ENCODE measurements around the gene RPL31. TPM values are rescaled to one million over a fixed set of nuclear protein-coding genes. Genes with fewer than 3 reads are reported as not detected.

RPL31 gene
- total and polyA plus RNA-seq, 2 donors (not counting 1 experiment from before 2014, with no cell fraction given), result 1,159 to 2,636 TPM

DNA sequence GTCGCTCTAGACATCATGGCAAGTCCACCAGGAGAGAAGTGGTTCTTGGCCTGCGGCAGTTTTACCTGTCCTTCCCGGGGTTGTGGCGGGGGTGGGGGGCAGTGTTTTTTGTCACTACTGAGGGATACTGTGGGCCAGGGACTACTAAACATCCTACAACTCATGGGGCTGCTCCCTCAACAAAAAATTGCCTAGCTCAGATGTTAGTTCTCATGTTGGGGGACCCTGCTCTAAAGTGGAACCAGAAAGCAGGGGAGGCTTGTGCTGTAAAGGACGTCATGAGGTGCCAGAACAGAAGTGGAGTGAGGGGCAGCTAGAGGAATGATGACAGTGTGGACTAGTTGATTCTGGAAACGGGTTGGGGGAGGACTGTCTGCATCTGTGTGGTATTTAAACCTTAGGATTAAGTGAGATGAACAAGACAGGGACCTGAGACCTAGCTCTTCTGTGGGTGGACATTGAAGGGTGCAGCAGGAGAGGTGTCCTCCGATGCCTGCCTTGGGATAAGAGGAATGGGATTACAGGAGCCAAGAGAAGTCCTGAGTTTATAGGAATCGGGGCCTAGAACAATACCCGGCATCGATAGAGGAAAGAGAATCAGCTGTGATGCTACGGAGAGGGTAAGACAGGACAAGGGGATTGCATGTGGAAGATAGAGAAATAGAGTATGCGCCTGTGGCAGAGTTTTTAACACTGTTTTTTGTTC, 2.7 kb downstream of the RPL31 start:
- H3K27me3 ChIP-seq (ENCODE audit: control insufficient read depth, insufficient read depth, low read length), result no peaks in the 10 kb centered on the region
- no peaks in the 10 kb centered on the region for H4K20me1 ChIP-seq (ENCODE audit: control insufficient read depth, extremely low read depth, insufficient read depth, low read length)
- peak overlapping the region; percentile 7 for H3K4me2 ChIP-seq (ENCODE audit: extremely low read depth, insufficient read depth, low read length)
- H3K79me2 ChIP-seq (ENCODE audit: control insufficient read depth, insufficient read depth, low read length), result peaks cover 37% of the 10 kb centered on the region
- TF ChIP-seq, protein P1, sequence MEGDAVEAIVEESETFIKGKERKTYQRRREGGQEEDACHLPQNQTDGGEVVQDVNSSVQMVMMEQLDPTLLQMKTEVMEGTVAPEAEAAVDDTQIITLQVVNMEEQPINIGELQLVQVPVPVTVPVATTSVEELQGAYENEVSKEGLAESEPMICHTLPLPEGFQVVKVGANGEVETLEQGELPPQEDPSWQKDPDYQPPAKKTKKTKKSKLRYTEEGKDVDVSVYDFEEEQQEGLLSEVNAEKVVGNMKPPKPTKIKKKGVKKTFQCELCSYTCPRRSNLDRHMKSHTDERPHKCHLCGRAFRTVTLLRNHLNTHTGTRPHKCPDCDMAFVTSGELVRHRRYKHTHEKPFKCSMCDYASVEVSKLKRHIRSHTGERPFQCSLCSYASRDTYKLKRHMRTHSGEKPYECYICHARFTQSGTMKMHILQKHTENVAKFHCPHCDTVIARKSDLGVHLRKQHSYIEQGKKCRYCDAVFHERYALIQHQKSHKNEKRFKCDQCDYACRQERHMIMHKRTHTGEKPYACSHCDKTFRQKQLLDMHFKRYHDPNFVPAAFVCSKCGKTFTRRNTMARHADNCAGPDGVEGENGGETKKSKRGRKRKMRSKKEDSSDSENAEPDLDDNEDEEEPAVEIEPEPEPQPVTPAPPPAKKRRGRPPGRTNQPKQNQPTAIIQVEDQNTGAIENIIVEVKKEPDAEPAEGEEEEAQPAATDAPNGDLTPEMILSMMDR (conservative IDR thresholded peaks at IDR 0.05 in 1 of 2, IDR thresholded peaks at IDR 0.05 in 1 of 2; ENCODE audit: low read depth in 1 of 2, low read length in 2 of 2), result no peak
- TF ChIP-seq EZH2 (IDR thresholded peaks at IDR 0.05; ENCODE audit: low read length, missing control alignments), result no peak
- H3K9ac ChIP-seq (ENCODE audit: insufficient read depth, low read length), result no peak overlapping the region
- peaks cover 12% of the 10 kb centered on the region for H3K4me1 ChIP-seq (ENCODE audit: control insufficient read depth, extremely low read depth, insufficient read depth, low read length)
- H3K4me3 ChIP-seq (replicated peaks in 1 of 4; ENCODE audit: control extremely low read depth in 1 of 4, insufficient read depth in 1 of 4, low read depth in 3 of 4, low read length in 4 of 4), result peak overlapping the region in 2 of 4 experiments; percentile 91 to 98
- no peak overlapping the region for H2AFZ ChIP-seq (ENCODE audit: low read length)
- H3K27ac ChIP-seq (ENCODE audit: insufficient read depth, low read length), result no peak overlapping the region
- H3K9me3 ChIP-seq (ENCODE audit: control insufficient read depth, insufficient read depth, low read depth, low read length), result no peaks in the 10 kb centered on the region
- no peak for DNase-seq (ENCODE audit: low read depth in 2 of 2)
- peaks cover 14% of the 10 kb centered on the region for H3K36me3 ChIP-seq (ENCODE audit: control insufficient read depth, insufficient read depth, low read length)

DNA sequence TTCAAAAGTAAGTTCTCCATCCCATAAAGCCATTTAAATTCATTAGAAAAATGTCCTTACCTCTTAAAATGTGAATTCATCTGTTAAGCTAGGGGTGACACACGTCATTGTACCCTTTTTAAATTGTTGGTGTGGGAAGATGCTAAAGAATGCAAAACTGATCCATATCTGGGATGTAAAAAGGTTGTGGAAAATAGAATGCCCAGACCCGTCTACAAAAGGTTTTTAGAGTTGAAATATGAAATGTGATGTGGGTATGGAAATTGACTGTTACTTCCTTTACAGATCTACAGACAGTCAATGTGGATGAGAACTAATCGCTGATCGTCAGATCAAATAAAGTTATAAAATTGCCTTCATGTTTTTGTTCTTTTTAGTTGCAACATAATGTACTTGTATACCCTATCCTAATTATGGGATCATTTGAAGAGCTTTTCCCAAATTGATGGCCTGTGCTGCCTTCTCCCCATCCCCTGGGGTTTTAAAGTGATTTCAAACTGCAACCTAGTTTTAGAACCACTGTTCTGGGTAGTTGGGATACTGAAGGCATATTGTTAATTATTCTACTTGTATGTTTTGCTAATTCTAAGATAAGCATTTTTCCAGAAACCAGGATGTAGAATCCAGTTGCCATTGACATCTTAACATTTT, 4.1 kb downstream of the RPL31 start:
- H3K4me1 ChIP-seq (ENCODE audit: control insufficient read depth, extremely low read depth, insufficient read depth, low read length), result peaks cover 12% of the 10 kb centered on the region
- H4K20me1 ChIP-seq (ENCODE audit: control insufficient read depth, extremely low read depth, insufficient read depth, low read length), result no peaks in the 10 kb centered on the region
- H3K9ac ChIP-seq (ENCODE audit: insufficient read depth, low read length), result no peak overlapping the region
- peaks cover 37% of the 10 kb centered on the region for H3K79me2 ChIP-seq (ENCODE audit: control insufficient read depth, insufficient read depth, low read length)
- H3K4me2 ChIP-seq (ENCODE audit: extremely low read depth, insufficient read depth, low read length), result no peak overlapping the region
- H3K4me3 ChIP-seq (replicated peaks in 1 of 4; ENCODE audit: control extremely low read depth in 1 of 4, insufficient read depth in 1 of 4, low read depth in 3 of 4, low read length in 4 of 4), result no peak overlapping the region
- no peaks in the 10 kb centered on the region for H3K27me3 ChIP-seq (ENCODE audit: control insufficient read depth, insufficient read depth, low read length)
- TF ChIP-seq, protein P1 (conservative IDR thresholded peaks at IDR 0.05 in 1 of 2, IDR thresholded peaks at IDR 0.05 in 1 of 2; ENCODE audit: low read depth in 1 of 2, low read length in 2 of 2), result no peak
- TF ChIP-seq EZH2 (IDR thresholded peaks at IDR 0.05; ENCODE audit: low read length, missing control alignments), result no peak
- no peak for DNase-seq (ENCODE audit: low read depth in 2 of 2)
- H3K36me3 ChIP-seq (ENCODE audit: control insufficient read depth, insufficient read depth, low read length), result peaks cover 15% of the 10 kb centered on the region
- no peak overlapping the region for H2AFZ ChIP-seq (ENCODE audit: low read length)
- H3K9me3 ChIP-seq (ENCODE audit: control insufficient read depth, insufficient read depth, low read depth, low read length), result no peaks in the 10 kb centered on the region
- no peak overlapping the region for H3K27ac ChIP-seq (ENCODE audit: insufficient read depth, low read length)

DNA sequence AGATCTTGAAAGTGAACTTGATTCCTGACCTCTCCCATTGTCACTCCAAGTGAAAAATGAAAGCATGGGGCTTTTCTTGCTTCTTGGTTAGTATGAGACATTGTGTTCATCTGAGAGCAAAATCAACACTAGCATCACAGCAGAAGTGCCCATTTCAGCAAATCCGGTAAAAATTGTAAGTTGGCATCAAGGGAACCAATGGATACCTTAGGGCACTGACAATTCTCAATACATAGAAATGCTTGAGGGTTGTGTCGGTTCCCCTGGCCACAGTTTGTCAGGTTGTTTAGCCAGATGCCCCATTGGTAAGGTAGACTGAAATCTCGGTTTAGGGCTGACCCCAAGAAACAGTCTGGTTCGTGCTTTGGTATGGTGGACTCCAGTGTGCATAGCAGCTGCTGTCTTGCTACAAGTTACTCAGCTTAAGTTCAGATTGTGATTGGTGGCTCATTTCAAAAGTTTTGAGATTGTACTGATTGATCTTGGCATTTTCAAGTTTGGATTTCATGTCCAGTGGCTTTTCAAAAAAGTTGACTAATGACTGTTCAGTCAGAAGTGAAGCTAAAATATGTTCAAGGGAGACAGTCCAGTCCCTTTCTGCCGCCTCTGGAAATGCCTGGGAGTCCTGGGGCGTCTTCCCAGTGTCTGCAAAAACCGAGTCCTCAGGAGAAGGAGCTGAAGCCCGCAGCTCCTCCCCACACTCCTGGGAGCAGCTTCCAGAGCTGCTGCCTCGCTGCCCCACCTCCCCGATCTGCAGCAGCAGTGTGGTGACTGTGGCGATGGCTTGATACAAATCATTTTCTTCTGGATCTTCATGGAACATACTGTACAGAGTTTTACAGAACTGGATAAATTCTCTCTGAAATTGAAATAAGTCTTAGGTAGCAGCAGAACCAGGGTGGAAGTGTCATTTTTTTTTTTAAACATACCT, 5.6 kb downstream of the RPL31 start:
- Histone ChIP-seq H3K4me2 (ENCODE audit: extremely low read depth, insufficient read depth, low read length) (no peak overlapping the region), H4K20me1 (ENCODE audit: control insufficient read depth, extremely low read depth, insufficient read depth, low read length) (no peaks in the 10 kb centered on the region), H3K79me2 (ENCODE audit: control insufficient read depth, insufficient read depth, low read length) (peaks cover 32% of the 10 kb centered on the region), H3K36me3 (ENCODE audit: control insufficient read depth, insufficient read depth, low read length) (peaks cover 16% of the 10 kb centered on the region), H3K9ac (ENCODE audit: insufficient read depth, low read length) (no peak overlapping the region), H3K4me3 (replicated peaks in 1 of 4; ENCODE audit: control extremely low read depth in 1 of 4, insufficient read depth in 1 of 4, low read depth in 3 of 4, low read length in 4 of 4) (no peak overlapping the region), H3K4me1 (ENCODE audit: control insufficient read depth, extremely low read depth, insufficient read depth, low read length) (peaks cover 8% of the 10 kb centered on the region), H3K27ac (ENCODE audit: insufficient read depth, low read length) (no peak overlapping the region), H3K27me3 (ENCODE audit: control insufficient read depth, insufficient read depth, low read length) (no peaks in the 10 kb centered on the region), H2AFZ (ENCODE audit: low read length) (no peak overlapping the region), H3K9me3 (ENCODE audit: control insufficient read depth, insufficient read depth, low read depth, low read length) (no peaks in the 10 kb centered on the region)
- TF ChIP-seq EZH2 (IDR thresholded peaks at IDR 0.05; ENCODE audit: low read length, missing control alignments), result no peak
- TF ChIP-seq, protein P1 (conservative IDR thresholded peaks at IDR 0.05 in 1 of 2, IDR thresholded peaks at IDR 0.05 in 1 of 2; ENCODE audit: low read depth in 1 of 2, low read length in 2 of 2), result no peak
- no peak for DNase-seq (ENCODE audit: low read depth in 2 of 2)

All from fibroblast of lung (primary cell).